ENCODE results near the gene RABGAP1. TPM values are rescaled to one million over a fixed set of nuclear protein-coding genes. Genes with fewer than 3 reads are reported as not detected.
A peak's percentile ranks its signal among the peaks of the same experiment; 100 is the strongest.

RABGAP1 gene
- total RNA-seq (2014; rRNA removed; shearing (Covaris generic)), result 33.9 and 34.0 TPM in 2 replicates
- polyA plus RNA-seq (2016; fragmentation: Nextera tagmentation; extraction: Ambion mirVana), result 8.1 and 8.5 TPM in 2 replicates
- long read RNA-seq, partial matches to known transcripts, result 3 of 8 reads
- long read RNA-seq, other reads (novel, unspliced or antisense), result 5 of 8 reads

DNA sequence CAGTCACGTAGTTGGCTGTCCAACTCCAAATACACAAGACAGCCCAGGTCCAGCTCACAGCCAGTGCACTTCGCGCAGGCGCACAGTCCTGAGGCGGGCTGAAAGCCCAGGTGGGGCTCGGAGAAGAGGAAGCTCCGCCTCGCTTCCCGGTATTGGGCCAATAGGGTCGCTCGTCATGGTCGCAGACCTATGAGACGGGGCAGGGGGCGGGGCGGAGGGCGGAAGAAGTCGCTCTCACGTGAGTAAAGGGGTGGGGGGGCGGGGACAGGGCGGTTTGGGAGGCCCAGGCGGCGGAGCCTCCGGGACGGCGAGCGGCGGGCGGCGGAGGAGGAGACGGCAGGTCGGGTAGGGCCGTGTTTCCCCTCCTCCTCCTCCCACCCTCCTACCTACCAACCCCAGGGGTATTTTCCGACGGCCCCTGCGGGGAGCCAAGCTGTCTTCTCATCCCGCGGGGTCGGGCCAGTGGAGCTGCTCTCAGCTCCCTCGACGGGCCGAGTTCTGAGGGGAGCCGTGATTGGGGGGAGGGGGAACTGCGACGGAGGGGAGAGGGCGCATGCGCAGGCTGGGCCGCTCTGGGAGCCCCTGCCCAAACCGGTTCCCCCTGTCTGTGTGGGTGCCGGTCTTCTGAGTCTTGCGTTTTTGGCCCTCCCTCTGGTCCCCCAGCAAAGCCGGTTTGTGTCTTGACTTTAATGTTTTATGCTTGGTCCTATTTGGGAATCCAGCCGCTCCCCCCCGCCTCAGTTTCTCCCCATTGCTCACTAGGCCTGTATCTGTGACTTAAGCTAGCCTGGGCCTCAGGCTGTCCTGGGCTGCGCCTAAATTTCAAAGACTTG, at the start of gene RABGAP1:
RABGAP1 (plus strand) TSS at position 272 of the 833 bp plus-strand sequence. CDS start 16,040 bp downstream, outside the sequence.
- ATAC-seq (peak; percentile 96), DNase-seq (ENCODE audit: low spot score) (peak; percentile 100)
- Histone ChIP-seq H2AFZ (peak within 1 kb of the TSS; percentile 3; the same call in 1 of the 2 replicates), H3K79me2 (replicated peaks; ENCODE audit: insufficient read depth) (peaks cover 76% of the 10 kb centered on the region), H4K20me1 (replicated peaks; ENCODE audit: insufficient read depth) (peaks cover 9% of the 10 kb centered on the region; the same call in 1 of the 2 replicates), H3K27ac (ENCODE audit: low read depth) (peak within 1 kb of the TSS; percentile 99), H3K4me3 (peak within 1 kb of the TSS; percentile 91), H3K9me2 (ENCODE audit: insufficient read depth) (no peaks in the 10 kb centered on the region), H3K36me3 (ENCODE audit: insufficient read depth) (peaks cover 3% of the 10 kb centered on the region; the same call in 1 of the 2 replicates), H3K27me3 (ENCODE audit: insufficient read depth) (no peaks in the 10 kb centered on the region), H3K4me1 (ENCODE audit: insufficient read depth) (peaks cover 6% of the 10 kb centered on the region; the same call in 1 of the 2 replicates), H3F3A (replicated peaks; ENCODE audit: low read depth) (peaks cover 3% of the 10 kb centered on the region), H3K4me2 (peak within 1 kb of the TSS; percentile 97)
- peak within 1 kb of the TSS; percentile 96 for H3K4me3 Mint-ChIP-seq
- no peaks in the 10 kb centered on the region; the same call in 2 of the 3 replicates for H3K9me3 Mint-ChIP-seq
- H3K4me1 Mint-ChIP-seq, result peaks cover 27% of the 10 kb centered on the region
- H3K27ac Mint-ChIP-seq, result peak within 1 kb of the TSS; percentile 98
- TF ChIP-seq ZNF114 (CRISPR knock-in tag; IDR thresholded peaks at IDR 0.05), result no peak
- TF ChIP-seq POLR2AphosphoS5 (IDR thresholded peaks at IDR 0.05; ENCODE audit: low read depth), result peak; percentile 84
- TF ChIP-seq, protein P1, sequence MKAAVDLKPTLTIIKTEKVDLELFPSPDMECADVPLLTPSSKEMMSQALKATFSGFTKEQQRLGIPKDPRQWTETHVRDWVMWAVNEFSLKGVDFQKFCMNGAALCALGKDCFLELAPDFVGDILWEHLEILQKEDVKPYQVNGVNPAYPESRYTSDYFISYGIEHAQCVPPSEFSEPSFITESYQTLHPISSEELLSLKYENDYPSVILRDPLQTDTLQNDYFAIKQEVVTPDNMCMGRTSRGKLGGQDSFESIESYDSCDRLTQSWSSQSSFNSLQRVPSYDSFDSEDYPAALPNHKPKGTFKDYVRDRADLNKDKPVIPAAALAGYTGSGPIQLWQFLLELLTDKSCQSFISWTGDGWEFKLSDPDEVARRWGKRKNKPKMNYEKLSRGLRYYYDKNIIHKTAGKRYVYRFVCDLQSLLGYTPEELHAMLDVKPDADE (IDR thresholded peaks at IDR 0.05), result peak; percentile 10; the same call in 1 of the 2 replicates
- TF ChIP-seq CREB1 (CRISPR knock-in tag; IDR thresholded peaks at IDR 0.05; ENCODE audit: low read depth), result peak; percentile 66
- peaks cover 4% of the 10 kb centered on the region for H3K27me3 Mint-ChIP-seq (ENCODE audit: insufficient read depth, low read depth, poor library complexity)
- H3K36me3 Mint-ChIP-seq (ENCODE audit: low read depth), result peaks cover 26% of the 10 kb centered on the region

DNA sequence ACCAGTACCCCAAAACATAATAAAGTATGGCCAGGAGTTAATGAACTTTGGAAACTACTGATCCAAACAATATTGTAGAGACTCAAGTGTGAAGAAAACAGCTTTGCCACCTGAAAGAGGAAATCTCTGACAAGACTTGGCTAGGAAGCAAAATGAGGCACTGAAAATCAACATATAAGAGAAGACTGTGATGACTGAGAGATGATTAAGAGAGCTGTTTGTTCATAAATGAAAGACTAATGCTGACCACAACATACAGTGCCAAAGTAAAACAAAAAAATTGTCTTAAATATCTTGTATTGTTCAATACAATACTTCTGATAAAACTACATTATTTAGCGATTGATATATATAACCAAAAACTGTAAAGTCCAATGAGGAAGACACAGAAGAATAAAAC, 42.9 kb upstream of the RABGAP1 start:
- Mint-ChIP-seq H3K27ac (no peak overlapping the region), H3K36me3 (ENCODE audit: low read depth) (peaks cover 22% of the 10 kb centered on the region; the same call in 2 of the 3 replicates), H3K9me3 (no peaks in the 10 kb centered on the region), H3K4me3 (no peak overlapping the region), H3K4me1 (no peaks in the 10 kb centered on the region), H3K27me3 (ENCODE audit: insufficient read depth, low read depth, poor library complexity) (peaks cover 2% of the 10 kb centered on the region)
- no peaks in the 10 kb centered on the region for H3K9me2 ChIP-seq (ENCODE audit: insufficient read depth)
- ATAC-seq (no peak), DNase-seq (ENCODE audit: low spot score) (no peak)
- H3K27ac ChIP-seq (ENCODE audit: low read depth), result peak overlapping the region; percentile 45; the same call in 1 of the 2 replicates
- H3K27me3 ChIP-seq (ENCODE audit: insufficient read depth), result no peaks in the 10 kb centered on the region
- no peak overlapping the region for H3K4me2 ChIP-seq
- H3K4me1 ChIP-seq (ENCODE audit: insufficient read depth), result peaks cover 1% of the 10 kb centered on the region; the same call in 1 of the 2 replicates
- H2AFZ ChIP-seq, result no peak overlapping the region
- peaks cover 24% of the 10 kb centered on the region for H3K36me3 ChIP-seq (ENCODE audit: insufficient read depth)
- H3F3A ChIP-seq (replicated peaks; ENCODE audit: low read depth), result no peaks in the 10 kb centered on the region
- H3K4me3 ChIP-seq, result no peak overlapping the region
- peaks cover 27% of the 10 kb centered on the region for H4K20me1 ChIP-seq (replicated peaks; ENCODE audit: insufficient read depth)
- H3K79me2 ChIP-seq (replicated peaks; ENCODE audit: insufficient read depth), result peaks cover 88% of the 10 kb centered on the region
- TF ChIP-seq EZH2phosphoT487 (IDR thresholded peaks at IDR 0.05; ENCODE audit: unreplicated experiment), result no peak
- TF ChIP-seq, protein P1 (IDR thresholded peaks at IDR 0.05), result no peak
- TF ChIP-seq ZNF331 (CRISPR knock-in tag; IDR thresholded peaks at IDR 0.05; ENCODE audit: low read depth), result no peak
- no peak for TF ChIP-seq POLR2AphosphoS5 (IDR thresholded peaks at IDR 0.05; ENCODE audit: low read depth)
- TF ChIP-seq JUNB (IDR thresholded peaks at IDR 0.05; ENCODE audit: unreplicated experiment), result no peak
- TF ChIP-seq, protein P2, sequence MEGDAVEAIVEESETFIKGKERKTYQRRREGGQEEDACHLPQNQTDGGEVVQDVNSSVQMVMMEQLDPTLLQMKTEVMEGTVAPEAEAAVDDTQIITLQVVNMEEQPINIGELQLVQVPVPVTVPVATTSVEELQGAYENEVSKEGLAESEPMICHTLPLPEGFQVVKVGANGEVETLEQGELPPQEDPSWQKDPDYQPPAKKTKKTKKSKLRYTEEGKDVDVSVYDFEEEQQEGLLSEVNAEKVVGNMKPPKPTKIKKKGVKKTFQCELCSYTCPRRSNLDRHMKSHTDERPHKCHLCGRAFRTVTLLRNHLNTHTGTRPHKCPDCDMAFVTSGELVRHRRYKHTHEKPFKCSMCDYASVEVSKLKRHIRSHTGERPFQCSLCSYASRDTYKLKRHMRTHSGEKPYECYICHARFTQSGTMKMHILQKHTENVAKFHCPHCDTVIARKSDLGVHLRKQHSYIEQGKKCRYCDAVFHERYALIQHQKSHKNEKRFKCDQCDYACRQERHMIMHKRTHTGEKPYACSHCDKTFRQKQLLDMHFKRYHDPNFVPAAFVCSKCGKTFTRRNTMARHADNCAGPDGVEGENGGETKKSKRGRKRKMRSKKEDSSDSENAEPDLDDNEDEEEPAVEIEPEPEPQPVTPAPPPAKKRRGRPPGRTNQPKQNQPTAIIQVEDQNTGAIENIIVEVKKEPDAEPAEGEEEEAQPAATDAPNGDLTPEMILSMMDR (conservative IDR thresholded peaks at IDR 0.05; ENCODE audit: low read depth in 2 of 2), result no peak

Measured in GM23338 (cell line).